ENCODE results near the gene CDCA4.

The CDCA4 gene

DNA sequence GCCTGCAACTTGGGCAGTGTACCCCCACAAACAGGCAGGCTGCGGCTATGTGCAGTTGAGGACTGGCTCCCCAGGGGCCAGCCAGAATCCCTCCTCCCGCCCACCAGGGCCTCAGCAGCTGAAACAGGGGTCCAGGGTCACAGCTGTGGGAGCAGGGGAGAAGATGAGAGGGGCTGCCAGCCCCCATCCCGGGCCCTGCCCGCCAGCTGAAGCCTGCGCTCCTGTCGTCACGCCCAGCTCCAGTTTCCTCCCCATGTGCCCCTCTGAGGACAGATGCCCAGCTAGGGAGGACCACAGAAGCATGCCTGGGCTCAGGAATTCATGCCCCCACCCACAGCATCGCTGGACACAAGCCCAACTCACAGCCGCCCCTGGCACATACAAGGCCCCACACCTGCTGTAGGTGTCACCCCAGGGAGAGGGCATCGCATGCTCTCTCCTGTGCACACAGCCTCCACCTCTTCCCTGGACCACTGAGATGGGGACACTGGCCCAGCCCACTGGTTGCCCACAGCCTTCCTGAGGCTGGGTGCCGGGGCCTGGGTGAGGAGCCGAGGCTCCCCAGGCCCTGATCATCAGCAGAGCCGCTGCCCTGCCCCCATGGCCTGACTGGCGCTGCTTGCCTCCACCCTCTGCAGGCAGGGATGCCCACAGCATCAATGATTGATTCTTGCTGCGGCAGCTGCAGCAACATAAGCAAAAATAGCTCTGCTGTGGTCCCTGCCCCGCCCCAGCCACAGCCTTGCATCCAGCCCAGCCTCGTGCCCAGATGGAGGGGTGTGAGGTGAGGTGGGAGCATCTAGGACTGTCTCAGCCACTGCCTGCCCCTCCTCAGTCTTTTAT, 39.0 kb downstream of the CDCA4 start:
- peaks cover 63% of the 10 kb centered on the region for H3K4me1 ChIP-seq (ENCODE audit: control insufficient read depth, insufficient read depth, low read depth, low read length)
- H4K91ac ChIP-seq (ENCODE audit: low read length), result no peak overlapping the region
- peaks cover 16% of the 10 kb centered on the region for H3K79me1 ChIP-seq (replicated peaks; ENCODE audit: low read length, poor library complexity, severe bottlenecking)
- H4K8ac ChIP-seq (ENCODE audit: low read length), result no peak overlapping the region
- no peak overlapping the region for H2BK12ac ChIP-seq (ENCODE audit: low read length in 2 of 2)
- peak overlapping the region; percentile 36 for H2AK5ac ChIP-seq (ENCODE audit: low read length, severe bottlenecking)
- no peaks in the 10 kb centered on the region for H3K36me3 ChIP-seq (ENCODE audit: control insufficient read depth in 1 of 2, insufficient read depth in 2 of 2, low read depth in 1 of 2, low read length in 2 of 2)
- no peak overlapping the region for H2BK15ac ChIP-seq (ENCODE audit: low read depth, poor library complexity, severe bottlenecking)
- H3K4ac ChIP-seq (ENCODE audit: low read depth in 1 of 2, low read length in 2 of 2), result no peak overlapping the region
- H3K23ac ChIP-seq (ENCODE audit: low read length in 2 of 2), result no peak overlapping the region
- H3K27me3 ChIP-seq (ENCODE audit: control insufficient read depth in 1 of 2, insufficient read depth in 1 of 2, low read length in 2 of 2), result no peaks in the 10 kb centered on the region
- H3K9me3 ChIP-seq (ENCODE audit: control insufficient read depth, low read length), result no peaks in the 10 kb centered on the region
- H3K9ac ChIP-seq (ENCODE audit: low read length), result no peak overlapping the region
- H2BK120ac ChIP-seq (ENCODE audit: low read depth, low read length), result no peak overlapping the region
- H2AFZ ChIP-seq (ENCODE audit: low read depth, low read length), result no peak overlapping the region
- no peak overlapping the region for H3K14ac ChIP-seq (ENCODE audit: low read length in 2 of 2)
- H2BK5ac ChIP-seq (ENCODE audit: low read depth, low read length, poor library complexity, severe bottlenecking), result no peak overlapping the region
- H3K4me2 ChIP-seq (ENCODE audit: low read length, poor library complexity, severe bottlenecking), result no peak overlapping the region
- WGBS, result 85% methylated on average over 17 of the region's 17 CpGs
- no peak overlapping the region for H3K18ac ChIP-seq (ENCODE audit: low read depth in 1 of 2, low read length in 2 of 2)
- H3K27ac ChIP-seq (ENCODE audit: low read length, poor library complexity, severe bottlenecking), result no peak overlapping the region
- DNase-seq, result no peak
- no peak overlapping the region for H3K4me3 ChIP-seq (ENCODE audit: insufficient read depth in 1 of 2, low read depth in 1 of 2, low read length in 2 of 2)

DNA sequence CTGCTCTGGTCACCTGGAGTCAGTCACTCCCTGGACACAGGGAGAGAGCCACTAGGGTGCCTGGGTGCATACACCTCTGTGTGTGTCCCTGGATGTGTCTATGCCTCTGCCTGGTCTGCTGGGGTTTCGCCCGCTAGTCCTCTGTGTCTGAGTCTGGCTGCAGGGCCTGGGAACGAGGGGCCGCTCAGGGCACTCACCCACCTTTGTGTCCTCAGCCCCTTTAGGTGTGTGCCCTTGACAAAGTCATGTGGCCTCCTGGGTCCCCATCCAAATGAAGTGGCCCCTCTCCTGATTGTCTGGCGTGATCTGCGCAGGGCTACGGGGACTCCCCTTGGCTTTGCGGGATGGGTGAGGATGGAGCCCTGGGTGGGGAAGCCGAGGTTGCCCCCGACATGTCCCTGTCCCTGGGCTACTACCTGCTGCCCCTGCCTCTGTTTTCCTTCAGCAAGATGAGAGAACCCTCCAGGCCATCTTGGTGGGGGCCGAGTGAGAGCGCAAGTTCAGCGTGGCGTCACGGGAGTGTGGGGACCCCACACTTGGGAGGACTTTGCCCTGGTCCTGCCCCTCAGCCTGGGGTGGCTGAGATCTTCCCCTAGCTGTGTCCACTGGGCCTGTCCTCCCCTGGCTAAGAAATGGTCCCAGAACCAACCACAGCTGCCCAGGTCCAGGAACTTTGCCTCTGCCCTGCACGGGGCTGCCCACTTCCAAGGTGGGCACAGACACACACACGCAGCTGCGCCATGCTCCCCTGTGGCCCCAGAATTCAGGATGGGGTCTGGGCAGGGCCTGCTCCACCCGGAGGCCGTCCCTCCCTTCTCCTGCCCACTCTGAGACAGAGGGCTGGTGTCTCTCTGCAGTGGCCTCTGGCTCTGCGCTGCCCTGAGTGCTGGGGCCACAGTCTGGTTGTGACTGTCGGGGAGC, 40.0 kb downstream of the CDCA4 start:
- Histone ChIP-seq H3K27ac (ENCODE audit: low read length, poor library complexity, severe bottlenecking) (no peak overlapping the region), H3K4me1 (ENCODE audit: control insufficient read depth, insufficient read depth, low read depth, low read length) (peaks cover 62% of the 10 kb centered on the region), H2AFZ (ENCODE audit: low read depth, low read length) (no peak overlapping the region), H3K4me2 (ENCODE audit: low read length, poor library complexity, severe bottlenecking) (no peak overlapping the region), H2BK15ac (ENCODE audit: low read depth, poor library complexity, severe bottlenecking) (no peak overlapping the region), H2AK5ac (ENCODE audit: low read length, severe bottlenecking) (peak overlapping the region; percentile 83), H3K23ac (ENCODE audit: low read length in 2 of 2) (no peak overlapping the region), H2BK120ac (ENCODE audit: low read depth, low read length) (no peak overlapping the region), H3K18ac (ENCODE audit: low read depth in 1 of 2, low read length in 2 of 2) (no peak overlapping the region), H3K9ac (ENCODE audit: low read length) (no peak overlapping the region), H3K4me3 (ENCODE audit: insufficient read depth in 1 of 2, low read depth in 1 of 2, low read length in 2 of 2) (no peak overlapping the region), H2BK5ac (ENCODE audit: low read depth, low read length, poor library complexity, severe bottlenecking) (no peak overlapping the region), H2BK12ac (ENCODE audit: low read length in 2 of 2) (no peak overlapping the region), H3K79me1 (replicated peaks; ENCODE audit: low read length, poor library complexity, severe bottlenecking) (peaks cover 9% of the 10 kb centered on the region), H3K27me3 (ENCODE audit: control insufficient read depth in 1 of 2, insufficient read depth in 1 of 2, low read length in 2 of 2) (no peaks in the 10 kb centered on the region), H3K9me3 (ENCODE audit: control insufficient read depth, low read length) (no peaks in the 10 kb centered on the region), H3K36me3 (ENCODE audit: control insufficient read depth in 1 of 2, insufficient read depth in 2 of 2, low read depth in 1 of 2, low read length in 2 of 2) (no peaks in the 10 kb centered on the region), H3K14ac (ENCODE audit: low read length in 2 of 2) (no peak overlapping the region), H4K8ac (ENCODE audit: low read length) (no peak overlapping the region), H4K91ac (ENCODE audit: low read length) (no peak overlapping the region), H3K4ac (ENCODE audit: low read depth in 1 of 2, low read length in 2 of 2) (no peak overlapping the region)
- WGBS, result 92% methylated on average over 22 of the region's 22 CpGs
- DNase-seq, result no peak

- DNase-seq, result no peak
- H3K36me3 ChIP-seq (ENCODE audit: control insufficient read depth in 1 of 2, insufficient read depth in 2 of 2, low read depth in 1 of 2, low read length in 2 of 2), result peaks cover 0 to 3% of the 10 kb centered on the region in 2 experiments
- no peak overlapping the region for H2BK15ac ChIP-seq (ENCODE audit: low read depth, poor library complexity, severe bottlenecking)
- no peak overlapping the region for H2BK120ac ChIP-seq (ENCODE audit: low read depth, low read length)
- H3K4me3 ChIP-seq (ENCODE audit: insufficient read depth in 1 of 2, low read depth in 1 of 2, low read length in 2 of 2), result no peak overlapping the region
- WGBS, result 82% methylated on average over 19 of the region's 19 CpGs
- H2AK5ac ChIP-seq (ENCODE audit: low read length, severe bottlenecking), result peak overlapping the region; percentile 83
- H3K18ac ChIP-seq (ENCODE audit: low read depth in 1 of 2, low read length in 2 of 2), result no peak overlapping the region
- H3K27me3 ChIP-seq (ENCODE audit: control insufficient read depth in 1 of 2, insufficient read depth in 1 of 2, low read length in 2 of 2), result no peaks in the 10 kb centered on the region
- peak overlapping the region; percentile 19 for H4K91ac ChIP-seq (ENCODE audit: low read length)
- peaks cover 71% of the 10 kb centered on the region for H3K4me1 ChIP-seq (ENCODE audit: control insufficient read depth, insufficient read depth, low read depth, low read length)
- no peak overlapping the region for H2BK5ac ChIP-seq (ENCODE audit: low read depth, low read length, poor library complexity, severe bottlenecking)
- no peak overlapping the region for H3K27ac ChIP-seq (ENCODE audit: low read length, poor library complexity, severe bottlenecking)
- H3K14ac ChIP-seq (ENCODE audit: low read length in 2 of 2), result peak overlapping the region in 1 of 2 experiments; percentile 0
- peak overlapping the region; percentile 13 for H4K8ac ChIP-seq (ENCODE audit: low read length)
- no peak overlapping the region for H3K9ac ChIP-seq (ENCODE audit: low read length)
- peak overlapping the region in 1 of 2 experiments; percentile 0 for H2BK12ac ChIP-seq (ENCODE audit: low read length in 2 of 2)
- no peak overlapping the region for H2AFZ ChIP-seq (ENCODE audit: low read depth, low read length)
- no peaks in the 10 kb centered on the region for H3K9me3 ChIP-seq (ENCODE audit: control insufficient read depth, low read length)
- H3K23ac ChIP-seq (ENCODE audit: low read length in 2 of 2), result no peak overlapping the region
- no peak overlapping the region for H3K4ac ChIP-seq (ENCODE audit: low read depth in 1 of 2, low read length in 2 of 2)
- H3K4me2 ChIP-seq (ENCODE audit: low read length, poor library complexity, severe bottlenecking), result no peak overlapping the region
- peaks cover 12% of the 10 kb centered on the region for H3K79me1 ChIP-seq (replicated peaks; ENCODE audit: low read length, poor library complexity, severe bottlenecking)
Observed at GRCh38 chr14:104979758-104980610, 40.9 kb downstream of the CDCA4 start.

Measured in mesenchymal stem cell (in vitro differentiated cells and primary cell).